Muscle layer of duodenum (tissue), 2 donors: ENCODE results near the gene MYO6.

Experiments used
- H3K27ac ChIP-seq: one replicate; pipeline ENCODE4 v1.7.0; 2013; ENCODE audit warnings: mild to moderate bottlenecking, low read length
- H3K27me3 ChIP-seq: one replicate; pipeline ENCODE4 v1.7.0; 2013; ENCODE audit warnings: low read depth, mild to moderate bottlenecking, control low read depth, low read length
- H3K36me3 ChIP-seq, 2 donors: one replicate each; pipeline ENCODE4 v1.7.0; 2013; ENCODE audit warnings: low read length in 2 of 2, control low read depth in 1 of 2, mild to moderate bottlenecking in 1 of 2; ENCODE audit not compliant: insufficient read depth in 2 of 2, control insufficient read depth in 1 of 2
- H3K4me1 ChIP-seq, 2 donors: one replicate each; pipeline ENCODE4 v1.7.0; 2013; ENCODE audit warnings: low read length in 2 of 2, mild to moderate bottlenecking in 2 of 2, control low read depth in 1 of 2, moderate library complexity in 1 of 2; ENCODE audit not compliant: insufficient read depth in 2 of 2, control insufficient read depth in 1 of 2
- H3K4me3 ChIP-seq, 2 donors: one replicate each; pipeline ENCODE4 v1.7.0; 2013; ENCODE audit warnings: low read length in 2 of 2, low read depth in 1 of 2, mild to moderate bottlenecking in 1 of 2
- H3K9me3 ChIP-seq, 2 donors: one replicate each; pipeline ENCODE4 v1.7.0; 2013; ENCODE audit warnings: low read length in 2 of 2, control low read depth in 1 of 2, mild to moderate bottlenecking in 1 of 2; ENCODE audit not compliant: control insufficient read depth in 1 of 2
- donor health status: healthy.

MYO6 gene

DNA sequence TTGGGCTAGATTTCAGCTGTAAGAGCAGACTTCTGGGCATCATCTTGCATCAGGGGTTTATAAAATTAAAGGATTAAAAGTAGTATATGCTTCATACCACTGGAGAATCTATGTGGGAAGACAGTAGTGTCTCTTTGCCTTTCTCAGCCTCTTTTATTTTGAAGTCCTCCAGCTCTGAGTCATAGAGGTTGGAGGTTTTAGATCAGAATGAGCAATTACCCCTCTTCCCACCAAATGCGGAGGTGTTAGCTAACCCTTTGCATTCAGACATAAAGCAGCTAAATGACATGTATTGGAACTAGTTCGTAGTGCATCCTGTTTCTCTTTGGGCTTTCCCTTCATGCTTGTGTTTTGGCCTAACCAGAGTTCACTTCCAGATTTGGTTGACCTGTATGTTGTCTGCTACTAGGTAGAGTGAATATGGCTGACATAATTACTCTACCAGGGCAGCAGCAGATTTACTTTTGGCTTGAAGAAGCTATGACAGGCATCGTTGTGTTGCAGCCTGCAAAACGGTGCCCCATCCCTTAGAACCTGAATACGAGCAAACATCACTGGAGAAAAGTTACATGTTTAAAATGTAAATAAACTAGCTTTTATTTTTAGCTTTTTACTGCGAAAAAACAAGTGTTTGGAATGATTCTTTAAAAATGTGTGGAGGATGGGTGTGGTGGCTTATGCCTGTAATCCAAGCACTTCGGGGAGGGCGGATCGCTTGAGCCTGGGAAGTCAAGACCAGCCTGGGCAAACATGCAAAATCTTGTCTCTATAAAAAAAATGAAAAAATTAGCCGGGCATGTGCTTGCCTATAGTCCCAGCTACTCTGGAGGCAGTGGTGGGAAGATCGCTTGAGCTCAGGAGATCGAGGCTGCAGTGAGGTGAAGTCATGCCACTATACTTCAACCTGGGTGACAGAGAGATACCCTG lies 82.2 kb downstream of the MYO6 start:
- Histone ChIP-seq H3K36me3 (peaks cover 15 to 16% of the 10 kb centered on the region in 2 donors), H3K9me3 (no peaks in the 10 kb centered on the region), H3K27me3 (no peaks in the 10 kb centered on the region), H3K4me3 (no peak overlapping the region), H3K4me1 (no peaks in the 10 kb centered on the region), H3K27ac (no peak overlapping the region)

- peaks cover 15 to 16% of the 10 kb centered on the region in 2 donors for H3K36me3 ChIP-seq
- no peak overlapping the region for H3K27ac ChIP-seq
- H3K4me1 ChIP-seq, result no peaks in the 10 kb centered on the region
- H3K27me3 ChIP-seq, result no peaks in the 10 kb centered on the region
- no peak overlapping the region for H3K4me3 ChIP-seq
- no peaks in the 10 kb centered on the region for H3K9me3 ChIP-seq
Measured at GRCh38 chr6:75834447-75834846, 85.4 kb downstream of the MYO6 start.

- no peaks in the 10 kb centered on the region for H3K27me3 ChIP-seq
- H3K4me1 ChIP-seq, result no peaks in the 10 kb centered on the region
- peaks cover 6 to 12% of the 10 kb centered on the region in 2 donors for H3K36me3 ChIP-seq
- H3K9me3 ChIP-seq, result no peaks in the 10 kb centered on the region
- H3K27ac ChIP-seq, result no peak overlapping the region
- no peak overlapping the region for H3K4me3 ChIP-seq
Measured at GRCh38 chr6:75842191-75842590, 93.2 kb downstream of the MYO6 start.

- no peak overlapping the region for H3K4me3 ChIP-seq
Measured at GRCh38 chr6:75842732-75843131, 93.7 kb downstream of the MYO6 start.

GRCh38 chr6:75843396-75843795 lies 94.4 kb downstream of the MYO6 start:
- Histone ChIP-seq H3K27me3 (no peaks in the 10 kb centered on the region), H3K4me1 (no peaks in the 10 kb centered on the region)

More at GRCh38 chr6:75842732-75843131, 93.7 kb downstream of the MYO6 start:
- no peak overlapping the region for H3K27ac ChIP-seq
- peaks cover 6 to 12% of the 10 kb centered on the region in 2 donors for H3K36me3 ChIP-seq
- no peaks in the 10 kb centered on the region for H3K4me1 ChIP-seq
- H3K9me3 ChIP-seq, result no peaks in the 10 kb centered on the region
- no peaks in the 10 kb centered on the region for H3K27me3 ChIP-seq

DNA sequence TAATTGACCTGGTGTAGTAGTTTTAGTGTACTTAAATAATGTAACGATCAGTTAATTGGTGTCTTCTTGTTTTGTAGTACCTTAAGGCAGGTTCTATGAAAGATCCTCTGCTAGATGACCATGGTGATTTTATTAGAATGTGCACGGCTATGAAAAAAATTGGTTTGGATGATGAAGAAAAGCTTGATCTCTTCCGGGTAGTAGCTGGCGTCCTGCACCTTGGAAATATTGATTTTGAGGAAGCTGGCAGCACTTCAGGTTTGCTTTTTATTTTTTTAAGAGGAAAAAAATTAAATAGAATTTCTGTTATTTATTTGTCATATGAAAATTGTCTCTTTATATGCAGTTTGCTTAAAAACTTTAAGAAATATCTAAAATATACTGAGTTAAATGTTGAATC lies 99.2 kb downstream of the MYO6 start:
- H3K9me3 ChIP-seq, result no peaks in the 10 kb centered on the region
- H3K36me3 ChIP-seq, result no peaks in the 10 kb centered on the region
- H3K27me3 ChIP-seq, result no peaks in the 10 kb centered on the region
- no peaks in the 10 kb centered on the region for H3K4me1 ChIP-seq
- H3K27ac ChIP-seq, result no peak overlapping the region
- H3K4me3 ChIP-seq, result no peak overlapping the region

More at GRCh38 chr6:75843396-75843795, 94.4 kb downstream of the MYO6 start:
- H3K4me3 ChIP-seq, result no peak overlapping the region
- peaks cover 6 to 12% of the 10 kb centered on the region in 2 donors for H3K36me3 ChIP-seq
- H3K9me3 ChIP-seq, result no peaks in the 10 kb centered on the region
- H3K27ac ChIP-seq, result no peak overlapping the region

- no peak overlapping the region for H3K27ac ChIP-seq
- H3K4me3 ChIP-seq, result no peak overlapping the region
Measured at GRCh38 chr6:75849329-75850025, 100.4 kb downstream of the MYO6 start.

DNA sequence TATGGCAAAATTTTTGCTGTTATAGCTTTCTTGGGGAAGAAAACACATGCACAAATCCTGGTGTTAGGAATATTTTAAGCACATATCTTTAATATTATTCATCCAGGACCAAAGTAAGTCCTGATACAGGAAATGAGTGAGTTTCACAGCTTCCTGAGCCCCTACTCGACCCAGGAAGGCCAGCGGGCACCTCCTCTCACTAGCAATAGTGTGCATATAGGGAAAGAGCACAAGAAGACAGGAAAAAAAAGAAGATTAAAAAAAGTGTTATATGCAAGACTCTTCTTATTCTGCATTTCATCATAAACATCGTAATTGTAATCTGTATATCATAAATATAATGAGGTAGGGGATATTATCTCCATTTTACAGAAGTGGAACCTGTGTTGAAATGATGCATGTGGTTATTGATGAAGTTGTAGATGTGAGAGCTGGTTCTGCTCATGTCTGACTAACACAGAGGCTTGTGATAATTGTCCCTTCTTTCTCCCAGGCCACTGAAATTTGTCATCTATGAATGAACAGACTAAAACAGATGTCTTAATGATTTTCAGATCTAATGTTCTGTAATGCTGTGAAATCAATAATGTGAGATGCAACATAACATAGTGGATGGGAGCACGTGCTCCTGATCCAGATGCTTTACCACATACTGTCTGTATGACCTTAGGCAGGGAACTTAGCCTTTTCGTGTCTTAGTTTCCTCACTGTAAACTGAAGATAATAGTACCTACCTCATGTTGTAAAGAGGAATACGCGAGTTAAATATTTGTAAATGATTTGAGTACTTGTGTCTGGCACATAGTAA lies 101.2 kb downstream of the MYO6 start:
- no peaks in the 10 kb centered on the region for H3K27me3 ChIP-seq
- H3K4me3 ChIP-seq, result no peak overlapping the region
- no peak overlapping the region for H3K27ac ChIP-seq
- H3K4me1 ChIP-seq, result no peaks in the 10 kb centered on the region
- no peaks in the 10 kb centered on the region for H3K9me3 ChIP-seq
- H3K36me3 ChIP-seq, result no peaks in the 10 kb centered on the region

More at GRCh38 chr6:75849329-75850025, 100.4 kb downstream of the MYO6 start:
- H3K4me1 ChIP-seq, result no peaks in the 10 kb centered on the region
- no peaks in the 10 kb centered on the region for H3K9me3 ChIP-seq
- H3K36me3 ChIP-seq, result no peaks in the 10 kb centered on the region
- H3K27me3 ChIP-seq, result no peaks in the 10 kb centered on the region

DNA sequence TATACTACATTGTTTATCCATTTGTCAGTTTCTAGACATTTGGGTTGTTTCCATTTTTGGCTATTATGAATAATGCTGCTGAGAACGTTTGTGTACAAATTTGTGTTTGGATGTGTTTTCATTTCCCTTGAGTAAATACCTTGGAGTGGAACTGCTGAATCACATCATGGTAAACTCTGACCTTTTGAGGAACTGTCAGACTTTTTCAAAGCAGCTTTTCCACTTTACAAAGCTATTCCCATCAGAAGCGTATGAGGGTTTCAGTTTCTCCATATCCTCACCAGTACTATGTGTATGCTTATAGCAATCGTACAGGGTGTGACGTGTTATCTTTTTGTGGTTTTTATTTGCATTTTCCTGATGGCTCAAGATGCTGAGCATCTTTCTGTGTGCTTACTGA lies 103.7 kb downstream of the MYO6 start:
- no peak overlapping the region for H3K4me3 ChIP-seq
- no peak overlapping the region for H3K27ac ChIP-seq
- H3K36me3 ChIP-seq, result peaks cover 6 to 9% of the 10 kb centered on the region in 2 donors
- no peaks in the 10 kb centered on the region for H3K9me3 ChIP-seq
- no peaks in the 10 kb centered on the region for H3K4me1 ChIP-seq
- no peaks in the 10 kb centered on the region for H3K27me3 ChIP-seq

- Histone ChIP-seq H3K9me3 (no peaks in the 10 kb centered on the region), H3K4me1 (no peaks in the 10 kb centered on the region), H3K27ac (no peak overlapping the region), H3K27me3 (no peaks in the 10 kb centered on the region), H3K36me3 (peaks cover 6 to 9% of the 10 kb centered on the region in 2 donors), H3K4me3 (no peak overlapping the region)
Measured at GRCh38 chr6:75853806-75854205, 104.8 kb downstream of the MYO6 start.

DNA sequence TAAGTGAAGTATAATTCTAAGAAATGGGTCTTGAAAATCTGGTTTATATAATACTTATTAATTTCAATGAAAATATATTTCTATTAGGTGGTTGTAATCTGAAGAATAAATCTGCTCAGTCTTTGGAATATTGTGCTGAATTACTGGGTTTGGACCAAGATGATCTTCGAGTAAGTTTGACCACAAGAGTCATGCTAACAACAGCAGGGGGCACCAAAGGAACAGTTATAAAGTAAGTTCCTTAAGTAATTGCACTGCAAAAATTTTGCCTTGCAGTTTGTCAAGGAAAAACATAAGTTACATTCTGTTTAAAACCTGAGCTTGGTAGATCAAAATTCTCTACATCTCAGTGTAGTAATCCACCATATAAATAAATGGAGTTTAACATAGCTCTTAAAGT lies 106.0 kb downstream of the MYO6 start:
- no peaks in the 10 kb centered on the region for H3K27me3 ChIP-seq
- peaks cover 6 to 9% of the 10 kb centered on the region in 2 donors for H3K36me3 ChIP-seq
- H3K9me3 ChIP-seq, result no peaks in the 10 kb centered on the region
- H3K4me1 ChIP-seq, result no peaks in the 10 kb centered on the region
- H3K27ac ChIP-seq, result no peak overlapping the region
- no peak overlapping the region for H3K4me3 ChIP-seq
